A673 (cell line): ENCODE data around the gene AGTPBP1. TPM values are rescaled to one million over a fixed set of nuclear protein-coding genes. Genes with fewer than 3 reads are reported as not detected.
"Not testable (repeated sequence)": the region's sequence is repeated elsewhere in the genome, so short reads cannot be mapped to it uniquely, and the experiment has no call there.

Source experiments
- BruUV-seq: library from RNA; stranded (reverse); fragments of 400-500 nt; replicated peaks from 2 replicates; lab custom pipeline; 2021; lab: Mats Ljungman, UMichigan
- CTCF ChIA-PET: fragments of 300-600 bp; sonication (Branson Sonifier 250); formaldehyde crosslinking; loops from one replicate; lab custom pipeline; 2022; ENCODE audit warnings: antibody characterized with exemption; lab: Charles Lee
- POLR2A ChIA-PET: fragments of 300-600 bp; sonication (Branson Sonifier 250); formaldehyde crosslinking; loops from one replicate; lab custom pipeline; 2022; ENCODE audit warnings: antibody characterized with exemption; ENCODE audit not compliant: low non-redundant PET; lab: Charles Lee
- DNase-seq: peaks from one replicate; pipeline ENCODE4 v3.0.0-alpha.2; 2015; ENCODE audit warnings: low spot score
- H3K27ac ChIP-seq: fragments of 200-600 bp; sonication (generic); 2 replicates; pipeline ENCODE4 v1.5.1; 2016; ENCODE audit warnings: mixed run types, low read depth, mild to moderate bottlenecking, mixed read lengths, antibody characterized with exemption, low read length; ENCODE audit not compliant: poor library complexity, severe bottlenecking
- H3K27me3 ChIP-seq: fragments of 200-600 bp; sonication (generic); replicated peaks from 2 replicates; pipeline ENCODE4 v1.6.1; 2017; ENCODE audit warnings: mixed run types, low read depth, mild to moderate bottlenecking, mixed read lengths, antibody characterized with exemption, low read length; ENCODE audit not compliant: insufficient read depth, poor library complexity
- H3K36me3 ChIP-seq: fragments of 200-600 bp; sonication (generic); 2 replicates; pipeline ENCODE4 v1.6.1; 2016; ENCODE audit warnings: mixed run types, mild to moderate bottlenecking, mixed read lengths, antibody characterized with exemption, low read length; ENCODE audit not compliant: insufficient read depth, poor library complexity, severe bottlenecking
- H3K4me1 ChIP-seq: fragments of 200-600 bp; sonication (generic); 2 replicates; pipeline ENCODE4 v1.6.1; 2017; ENCODE audit warnings: mixed run types, mild to moderate bottlenecking, mixed read lengths, antibody characterized with exemption, low read length; ENCODE audit not compliant: insufficient read depth, poor library complexity, severe bottlenecking
- H3K4me3 ChIP-seq: fragments of 200-600 bp; sonication (generic); 2 replicates; pipeline ENCODE4 v1.5.1; 2016; ENCODE audit warnings: low read depth, mixed run types, mild to moderate bottlenecking, mixed read lengths, low read length; ENCODE audit not compliant: poor library complexity, severe bottlenecking
- H3K9me3 ChIP-seq: fragments of 200-600 bp; sonication (generic); 2 replicates; pipeline ENCODE4 v1.6.1; 2016; ENCODE audit warnings: mixed run types, low read depth, mild to moderate bottlenecking, mixed read lengths, antibody characterized with exemption, low read length; ENCODE audit not compliant: poor library complexity, severe bottlenecking
- CTCF ChIP-seq: fragments of 300-800, 200-600 bp; sonication (generic); conservative IDR thresholded peaks from 2 replicates; pipeline ENCODE4 v1.5.1; 2017; ENCODE audit warnings: low read depth, mild to moderate bottlenecking, antibody characterized with exemption, low read length, moderate library complexity, mixed read lengths
- EZH2 ChIP-seq: fragments of 200-600 bp; sonication (generic); IDR thresholded peaks from 2 replicates; pipeline ENCODE4 v1.6.1; 2017; ENCODE audit warnings: borderline replicate concordance, low read depth, mild to moderate bottlenecking, mixed read lengths, antibody characterized with exemption, low read length; ENCODE audit not compliant: poor library complexity, severe bottlenecking
- intact Hi-C: fragments of 100-400 bp; cut with micrococcal nuclease; formaldehyde crosslinking; loops from one replicate; pipeline ENCODE4 v1.10.0; 2022; ENCODE audit not compliant: unreplicated experiment
- total RNA-seq: library from RNA; stranded (reverse); gene quantifications from 2 replicates; pipeline ENCODE4 v1.2.3, GENCODE V29; 2021

The AGTPBP1 gene
- total RNA-seq, 1 experiment from 2014 or later: 24.7 TPM

GRCh38 chr9:85726737-85727136 is 15.0 kb downstream of the AGTPBP1 start:
- H3K36me3 ChIP-seq: no peaks in the 10 kb centered on the region
- intact Hi-C loops: no loop called here
- no peak for TF ChIP-seq CTCF
- TF ChIP-seq EZH2: no peak
- no TSS peak for BruUV-seq
- no peaks in the 10 kb centered on the region for H3K9me3 ChIP-seq
- no peak overlapping the region for H3K4me3 ChIP-seq
- no peaks in the 10 kb centered on the region for H3K4me1 ChIP-seq
- no peak overlapping the region for H3K27ac ChIP-seq
- POLR2A ChIA-PET: no interaction called here
- H3K27me3 ChIP-seq: no peaks in the 10 kb centered on the region
- no peak for DNase-seq
- CTCF ChIA-PET: no interaction called here

GRCh38 chr9:85723215-85723614 is 18.5 kb downstream of the AGTPBP1 start:
- DNase-seq: no peak
- no peaks in the 10 kb centered on the region for H3K36me3 ChIP-seq
- H3K4me1 ChIP-seq: no peaks in the 10 kb centered on the region
- no TSS peak for BruUV-seq
- CTCF ChIA-PET: no interaction called here
- POLR2A ChIA-PET: no interaction called here
- H3K27ac ChIP-seq: no peak overlapping the region
- intact Hi-C loops: no loop called here
- TF ChIP-seq EZH2 (no peak), CTCF (no peak)
- H3K4me3 ChIP-seq: no peak overlapping the region
- H3K27me3 ChIP-seq: no peaks in the 10 kb centered on the region
- H3K9me3 ChIP-seq: no peaks in the 10 kb centered on the region

GRCh38 chr9:85719411-85719810 is 22.3 kb downstream of the AGTPBP1 start:
- CTCF ChIA-PET: interaction anchor here (0.6 kb wide), 1 partner anchor 109 kb away, joined by 3 read pairs; no protein-coding TSS in a partner anchor

GRCh38 chr9:85717818-85718217 is 23.9 kb downstream of the AGTPBP1 start:
- H3K36me3 ChIP-seq, H3K27ac ChIP-seq, H3K4me1 ChIP-seq, H3K4me3 ChIP-seq, POLR2A ChIA-PET, BruUV-seq, H3K9me3 ChIP-seq, intact Hi-C loops, DNase-seq, CTCF ChIA-PET, H3K27me3 ChIP-seq: not testable (repeated sequence)

More at GRCh38 chr9:85719411-85719810, 22.3 kb downstream of the AGTPBP1 start:
- H3K27ac ChIP-seq, H3K27me3 ChIP-seq, H3K4me1 ChIP-seq, BruUV-seq, POLR2A ChIA-PET, H3K36me3 ChIP-seq, H3K4me3 ChIP-seq, DNase-seq, intact Hi-C loops, H3K9me3 ChIP-seq: not testable (repeated sequence)
